ENCODE data around the gene DGKB. TPM values are rescaled to one million over a fixed set of nuclear protein-coding genes. Genes with fewer than 3 reads are reported as not detected.

Gene DGKB
- total RNA-seq, 1 donor from 2014 or later, result 3.4 TPM

DNA sequence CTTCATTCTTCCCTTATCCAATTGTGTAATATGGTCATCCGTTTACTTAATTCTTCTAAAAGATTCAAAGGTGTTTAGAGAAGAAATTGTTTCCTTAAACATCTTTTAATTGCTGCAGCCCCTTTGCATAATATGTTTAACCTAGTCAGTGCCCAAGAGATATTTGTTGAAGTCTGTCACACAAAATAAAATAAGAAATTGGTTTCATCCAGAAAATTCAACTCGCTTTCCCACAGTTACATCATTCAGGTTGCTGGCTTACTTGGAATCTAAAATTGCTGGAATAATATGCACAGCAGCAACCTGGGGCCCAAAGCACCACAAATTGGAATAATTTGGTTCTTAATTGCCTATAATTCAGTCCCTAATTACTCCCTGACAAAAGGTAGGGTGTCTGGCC lies 758.0 kb downstream of the DGKB start:
- TF ChIP-seq, protein P1, sequence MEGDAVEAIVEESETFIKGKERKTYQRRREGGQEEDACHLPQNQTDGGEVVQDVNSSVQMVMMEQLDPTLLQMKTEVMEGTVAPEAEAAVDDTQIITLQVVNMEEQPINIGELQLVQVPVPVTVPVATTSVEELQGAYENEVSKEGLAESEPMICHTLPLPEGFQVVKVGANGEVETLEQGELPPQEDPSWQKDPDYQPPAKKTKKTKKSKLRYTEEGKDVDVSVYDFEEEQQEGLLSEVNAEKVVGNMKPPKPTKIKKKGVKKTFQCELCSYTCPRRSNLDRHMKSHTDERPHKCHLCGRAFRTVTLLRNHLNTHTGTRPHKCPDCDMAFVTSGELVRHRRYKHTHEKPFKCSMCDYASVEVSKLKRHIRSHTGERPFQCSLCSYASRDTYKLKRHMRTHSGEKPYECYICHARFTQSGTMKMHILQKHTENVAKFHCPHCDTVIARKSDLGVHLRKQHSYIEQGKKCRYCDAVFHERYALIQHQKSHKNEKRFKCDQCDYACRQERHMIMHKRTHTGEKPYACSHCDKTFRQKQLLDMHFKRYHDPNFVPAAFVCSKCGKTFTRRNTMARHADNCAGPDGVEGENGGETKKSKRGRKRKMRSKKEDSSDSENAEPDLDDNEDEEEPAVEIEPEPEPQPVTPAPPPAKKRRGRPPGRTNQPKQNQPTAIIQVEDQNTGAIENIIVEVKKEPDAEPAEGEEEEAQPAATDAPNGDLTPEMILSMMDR (conservative IDR thresholded peaks at IDR 0.05), result no peak
- Mint-ChIP-seq H3K27ac (no peak overlapping the region), H3K4me1 (ENCODE audit: unreplicated experiment) (peaks cover 4% of the 10 kb centered on the region), H3K9me3 (no peaks in the 10 kb centered on the region), H3K27me3 (no peaks in the 10 kb centered on the region), H3K4me3 (no peak overlapping the region), H3K36me3 (no peaks in the 10 kb centered on the region)
- DNase-seq (ENCODE audit: extremely low spot score, unreplicated experiment), result no peak

DNA sequence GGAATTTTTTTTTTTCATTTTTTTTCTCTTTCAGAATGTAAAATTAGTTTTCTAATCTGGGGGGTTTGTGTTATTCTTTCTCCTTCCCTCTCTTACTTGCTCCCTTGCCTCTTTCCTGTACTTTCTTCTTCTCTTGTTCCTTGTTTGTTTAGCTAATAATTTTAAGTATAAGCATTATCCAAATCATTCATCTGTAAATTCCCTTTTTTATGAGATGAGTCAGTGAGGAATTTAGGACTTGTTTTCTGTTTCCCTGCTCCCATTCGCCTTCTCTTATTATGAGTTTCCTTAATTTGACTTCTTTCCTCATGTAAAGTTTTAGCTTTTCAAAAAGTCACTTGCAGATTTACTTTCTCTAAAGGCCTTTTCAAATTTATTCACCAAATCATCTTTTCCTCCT lies 758.4 kb downstream of the DGKB start:
- Mint-ChIP-seq H3K4me3 (no peak overlapping the region), H3K9me3 (no peaks in the 10 kb centered on the region), H3K4me1 (ENCODE audit: unreplicated experiment) (peaks cover 4% of the 10 kb centered on the region), H3K36me3 (no peaks in the 10 kb centered on the region), H3K27ac (no peak overlapping the region), H3K27me3 (no peaks in the 10 kb centered on the region)
- TF ChIP-seq, protein P1 (conservative IDR thresholded peaks at IDR 0.05), result no peak
- DNase-seq (ENCODE audit: extremely low spot score, unreplicated experiment), result no peak

DNA sequence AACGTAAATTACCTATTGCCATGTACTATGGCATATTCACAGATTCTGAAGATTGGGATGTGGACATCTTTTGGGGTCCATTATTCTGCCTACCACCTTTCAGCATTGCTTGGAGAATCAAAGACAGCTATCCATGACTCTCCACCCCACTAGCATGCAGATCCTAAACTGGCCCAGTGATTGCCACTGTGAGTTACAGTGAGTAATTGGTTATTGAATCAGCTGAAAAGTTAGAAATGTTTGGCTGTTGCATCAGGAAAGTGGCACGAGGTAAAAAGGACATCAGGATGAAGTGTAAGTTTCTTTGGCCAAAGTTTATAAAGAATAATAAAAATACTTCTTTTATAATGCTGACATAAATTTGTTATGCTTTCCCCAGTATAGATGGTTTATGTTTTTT lies 764.9 kb downstream of the DGKB start:
- TF ChIP-seq, protein P1 (conservative IDR thresholded peaks at IDR 0.05), result no peak
- Mint-ChIP-seq H3K9me3 (no peaks in the 10 kb centered on the region), H3K36me3 (no peaks in the 10 kb centered on the region), H3K4me3 (no peak overlapping the region), H3K27me3 (no peaks in the 10 kb centered on the region), H3K27ac (no peak overlapping the region), H3K4me1 (ENCODE audit: unreplicated experiment) (no peaks in the 10 kb centered on the region)
- no peak for DNase-seq (ENCODE audit: extremely low spot score, unreplicated experiment)

DNA sequence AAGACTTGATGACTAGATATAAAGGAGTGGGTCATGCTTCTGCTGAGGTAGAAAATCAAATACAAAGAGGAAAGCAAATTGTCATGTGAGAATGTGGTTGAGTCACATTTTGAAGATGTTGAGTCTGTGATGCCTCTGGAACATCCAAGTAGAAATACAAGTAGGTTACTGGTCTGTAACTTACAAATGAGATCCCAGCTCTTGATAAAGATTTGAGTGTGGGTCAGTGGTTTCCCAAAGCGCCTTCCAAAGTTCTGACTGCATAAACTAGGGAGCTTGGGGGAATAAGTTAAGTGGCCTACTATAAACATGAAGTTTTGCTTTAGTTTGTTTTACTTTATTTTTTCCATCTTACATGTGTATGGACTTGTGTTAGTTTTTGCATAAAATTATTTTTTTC lies 768.8 kb downstream of the DGKB start:
- TF ChIP-seq, protein P1 (conservative IDR thresholded peaks at IDR 0.05), result no peak
- H3K27ac Mint-ChIP-seq, result no peak overlapping the region
- DNase-seq (ENCODE audit: extremely low spot score, unreplicated experiment), result no peak
- no peak overlapping the region for H3K4me3 Mint-ChIP-seq
- no peaks in the 10 kb centered on the region for H3K4me1 Mint-ChIP-seq (ENCODE audit: unreplicated experiment)
- no peaks in the 10 kb centered on the region for H3K36me3 Mint-ChIP-seq
- no peaks in the 10 kb centered on the region for H3K27me3 Mint-ChIP-seq
- no peaks in the 10 kb centered on the region for H3K9me3 Mint-ChIP-seq

DNA sequence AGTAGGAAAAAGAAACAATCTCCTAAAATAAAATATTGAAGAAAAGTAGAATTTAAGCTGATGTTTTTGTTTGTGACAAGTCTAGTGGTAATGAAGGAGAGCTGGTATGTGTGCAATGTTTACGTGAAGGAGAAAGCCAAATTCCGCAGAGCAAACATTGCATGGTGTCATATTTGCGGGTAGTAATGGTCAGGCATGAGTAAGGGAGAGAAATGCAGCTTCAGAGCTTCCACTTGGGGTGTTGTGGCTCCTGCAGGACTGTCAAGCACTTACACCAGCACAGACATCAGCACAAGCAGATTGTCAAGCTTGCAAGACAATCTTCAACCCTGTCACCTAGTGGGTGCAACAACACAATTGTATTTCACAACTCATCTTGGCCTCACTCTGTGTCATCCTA lies 776.6 kb downstream of the DGKB start:
- Mint-ChIP-seq H3K4me1 (ENCODE audit: unreplicated experiment) (peaks cover 4% of the 10 kb centered on the region), H3K27me3 (no peaks in the 10 kb centered on the region), H3K27ac (no peak overlapping the region), H3K4me3 (no peak overlapping the region), H3K9me3 (no peaks in the 10 kb centered on the region), H3K36me3 (no peaks in the 10 kb centered on the region)
- TF ChIP-seq, protein P1 (conservative IDR thresholded peaks at IDR 0.05), result no peak
- no peak for DNase-seq (ENCODE audit: extremely low spot score, unreplicated experiment)

DNA sequence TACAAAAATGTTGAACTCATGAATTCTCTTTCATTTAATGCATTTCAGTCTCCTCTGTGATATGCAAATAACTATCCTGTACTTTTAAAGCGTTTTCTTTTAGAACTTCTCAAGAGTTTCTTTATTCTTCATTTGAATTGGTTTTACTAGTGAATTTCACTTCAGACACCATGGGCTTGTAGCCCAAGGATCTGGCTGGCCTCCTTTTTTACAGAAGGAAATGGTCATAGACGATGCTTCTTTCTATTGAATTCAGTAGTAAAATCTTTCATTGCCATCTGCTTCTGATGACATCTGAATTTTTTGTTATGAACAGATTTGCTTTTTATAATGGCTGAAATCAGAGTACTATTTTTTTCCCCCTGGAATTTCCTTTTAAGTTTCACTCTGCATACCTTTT lies 777.8 kb downstream of the DGKB start:
- TF ChIP-seq, protein P1 (conservative IDR thresholded peaks at IDR 0.05), result no peak
- H3K36me3 Mint-ChIP-seq, result no peaks in the 10 kb centered on the region
- DNase-seq (ENCODE audit: extremely low spot score, unreplicated experiment), result no peak
- H3K4me3 Mint-ChIP-seq, result no peak overlapping the region
- H3K27me3 Mint-ChIP-seq, result no peaks in the 10 kb centered on the region
- H3K9me3 Mint-ChIP-seq, result no peaks in the 10 kb centered on the region
- H3K27ac Mint-ChIP-seq, result no peak overlapping the region
- H3K4me1 Mint-ChIP-seq (ENCODE audit: unreplicated experiment), result peaks cover 4% of the 10 kb centered on the region

Data from type B pancreatic cell (in vitro differentiated cells).